ENCODE data around the gene RNF10.

DNA sequence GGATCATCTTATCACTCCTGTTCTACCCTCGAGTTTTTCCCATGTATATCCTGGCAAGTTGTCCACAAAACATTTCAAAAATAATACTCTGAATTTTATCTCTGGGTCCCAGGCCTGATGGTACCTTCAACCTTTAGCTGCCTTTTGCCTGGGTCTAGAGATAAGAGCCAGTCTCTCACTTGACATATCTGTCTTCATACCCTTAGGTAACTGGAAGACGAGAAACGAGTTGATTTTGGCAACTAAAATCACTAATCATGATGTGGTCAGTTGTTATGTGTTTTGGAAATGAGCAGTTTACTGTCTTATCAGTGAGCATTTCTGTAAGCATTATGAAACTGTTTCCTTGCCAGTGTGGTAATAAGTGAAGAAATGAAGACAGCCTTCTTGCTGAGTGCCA lies 6.3 kb downstream of the RNF10 start:
- TF ChIP-seq CTCF (IDR thresholded peaks at IDR 0.05) (no peak), SIN3A (IDR thresholded peaks at IDR 0.05; ENCODE audit: borderline replicate concordance, insufficient read depth, low read depth, low read length) (no peak), TCF7L2 (IDR thresholded peaks at IDR 0.05; ENCODE audit: low read depth, low read length) (no peak)
- TF ChIP-seq, protein P1, sequence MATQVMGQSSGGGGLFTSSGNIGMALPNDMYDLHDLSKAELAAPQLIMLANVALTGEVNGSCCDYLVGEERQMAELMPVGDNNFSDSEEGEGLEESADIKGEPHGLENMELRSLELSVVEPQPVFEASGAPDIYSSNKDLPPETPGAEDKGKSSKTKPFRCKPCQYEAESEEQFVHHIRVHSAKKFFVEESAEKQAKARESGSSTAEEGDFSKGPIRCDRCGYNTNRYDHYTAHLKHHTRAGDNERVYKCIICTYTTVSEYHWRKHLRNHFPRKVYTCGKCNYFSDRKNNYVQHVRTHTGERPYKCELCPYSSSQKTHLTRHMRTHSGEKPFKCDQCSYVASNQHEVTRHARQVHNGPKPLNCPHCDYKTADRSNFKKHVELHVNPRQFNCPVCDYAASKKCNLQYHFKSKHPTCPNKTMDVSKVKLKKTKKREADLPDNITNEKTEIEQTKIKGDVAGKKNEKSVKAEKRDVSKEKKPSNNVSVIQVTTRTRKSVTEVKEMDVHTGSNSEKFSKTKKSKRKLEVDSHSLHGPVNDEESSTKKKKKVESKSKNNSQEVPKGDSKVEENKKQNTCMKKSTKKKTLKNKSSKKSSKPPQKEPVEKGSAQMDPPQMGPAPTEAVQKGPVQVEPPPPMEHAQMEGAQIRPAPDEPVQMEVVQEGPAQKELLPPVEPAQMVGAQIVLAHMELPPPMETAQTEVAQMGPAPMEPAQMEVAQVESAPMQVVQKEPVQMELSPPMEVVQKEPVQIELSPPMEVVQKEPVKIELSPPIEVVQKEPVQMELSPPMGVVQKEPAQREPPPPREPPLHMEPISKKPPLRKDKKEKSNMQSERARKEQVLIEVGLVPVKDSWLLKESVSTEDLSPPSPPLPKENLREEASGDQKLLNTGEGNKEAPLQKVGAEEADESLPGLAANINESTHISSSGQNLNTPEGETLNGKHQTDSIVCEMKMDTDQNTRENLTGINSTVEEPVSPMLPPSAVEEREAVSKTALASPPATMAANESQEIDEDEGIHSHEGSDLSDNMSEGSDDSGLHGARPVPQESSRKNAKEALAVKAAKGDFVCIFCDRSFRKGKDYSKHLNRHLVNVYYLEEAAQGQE (IDR thresholded peaks at IDR 0.05; ENCODE audit: insufficient read depth in 1 of 2, low read depth in 2 of 2, low read length in 1 of 2): no peak

All from Panc1 (cell line).